ENCODE data around the gene MLN. TPM values are rescaled to one million over a fixed set of nuclear protein-coding genes. Genes with fewer than 3 reads are reported as not detected.

The MLN gene
- total RNA-seq, 4 donors from 2014 or later: not detected

DNA sequence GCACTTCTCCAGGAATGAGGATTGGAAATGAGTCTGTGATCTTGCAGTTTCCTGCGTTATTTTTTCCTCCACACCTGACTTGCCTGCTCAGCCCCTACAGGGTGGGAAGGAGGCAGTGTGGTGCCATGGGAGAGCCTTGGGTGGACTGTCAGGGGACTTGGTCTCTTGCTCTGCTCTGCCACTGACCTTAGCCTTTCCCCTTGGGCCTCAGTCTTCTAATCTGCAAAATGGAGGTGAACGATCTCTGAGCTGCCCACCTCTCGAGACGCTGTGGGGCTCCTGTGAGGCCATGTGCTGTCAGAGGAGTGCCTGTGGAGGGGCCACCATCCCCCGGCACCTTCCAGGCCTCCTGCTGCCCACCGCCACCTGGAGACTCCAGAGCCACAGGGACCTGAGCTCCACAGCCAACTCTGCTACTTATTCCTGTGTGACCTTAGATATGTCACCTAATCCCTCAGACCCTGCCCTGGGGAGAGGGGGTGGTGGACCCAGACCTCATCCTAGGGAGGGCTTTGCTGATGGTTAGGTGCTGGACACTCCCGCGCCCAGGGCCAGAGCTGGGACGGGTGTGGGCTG lies 45.8 kb upstream of the MLN start:
- Histone ChIP-seq H3K27me3 (peaks cover 0 to 55% (median 0%) of the 10 kb centered on the region in 4 donors), H3K4me3 (no peak overlapping the region), H3K27ac (no peak overlapping the region), H3K4me1 (peaks cover 0 to 5% (median 0%) of the 10 kb centered on the region in 3 donors), H3K36me3 (no peaks in the 10 kb centered on the region), H3K9me3 (no peaks in the 10 kb centered on the region)
- TF ChIP-seq, protein P1, sequence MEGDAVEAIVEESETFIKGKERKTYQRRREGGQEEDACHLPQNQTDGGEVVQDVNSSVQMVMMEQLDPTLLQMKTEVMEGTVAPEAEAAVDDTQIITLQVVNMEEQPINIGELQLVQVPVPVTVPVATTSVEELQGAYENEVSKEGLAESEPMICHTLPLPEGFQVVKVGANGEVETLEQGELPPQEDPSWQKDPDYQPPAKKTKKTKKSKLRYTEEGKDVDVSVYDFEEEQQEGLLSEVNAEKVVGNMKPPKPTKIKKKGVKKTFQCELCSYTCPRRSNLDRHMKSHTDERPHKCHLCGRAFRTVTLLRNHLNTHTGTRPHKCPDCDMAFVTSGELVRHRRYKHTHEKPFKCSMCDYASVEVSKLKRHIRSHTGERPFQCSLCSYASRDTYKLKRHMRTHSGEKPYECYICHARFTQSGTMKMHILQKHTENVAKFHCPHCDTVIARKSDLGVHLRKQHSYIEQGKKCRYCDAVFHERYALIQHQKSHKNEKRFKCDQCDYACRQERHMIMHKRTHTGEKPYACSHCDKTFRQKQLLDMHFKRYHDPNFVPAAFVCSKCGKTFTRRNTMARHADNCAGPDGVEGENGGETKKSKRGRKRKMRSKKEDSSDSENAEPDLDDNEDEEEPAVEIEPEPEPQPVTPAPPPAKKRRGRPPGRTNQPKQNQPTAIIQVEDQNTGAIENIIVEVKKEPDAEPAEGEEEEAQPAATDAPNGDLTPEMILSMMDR (IDR thresholded peaks at IDR 0.05): no peak
- no peak for TF ChIP-seq POLR2A (IDR thresholded peaks at IDR 0.05)
- DNase-seq: no peak
- 92 to 100% methylated on average over 4 to 5 of the region's 9 CpGs for WGBS, 2 donors
- intact Hi-C loops (cut with DNase I): no loop called here

DNA sequence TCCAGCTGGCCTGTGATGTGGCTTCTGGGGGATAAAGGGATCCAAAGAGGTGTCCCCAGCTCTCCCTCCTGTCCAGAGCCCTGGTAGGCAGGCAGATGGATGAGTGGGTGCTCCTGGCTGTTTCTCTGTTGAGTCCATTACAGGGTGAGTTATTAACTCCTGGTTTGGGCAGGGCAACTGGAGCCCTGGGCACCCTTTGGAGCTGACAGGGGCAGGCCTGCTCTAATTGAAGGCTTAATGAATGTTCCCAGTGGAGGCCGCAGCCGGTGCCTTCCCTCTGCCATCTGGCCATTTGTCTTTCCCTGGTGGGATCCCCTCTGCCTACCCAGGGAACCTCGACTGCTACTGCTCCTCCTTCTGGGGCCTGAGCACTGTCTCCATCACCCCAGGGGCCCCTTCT lies 44.7 kb upstream of the MLN start:
- DNase-seq: no peak
- intact Hi-C loops (cut with DNase I): no loop called here
- H3K36me3 ChIP-seq: no peaks in the 10 kb centered on the region
- 96% methylated on average over 3 of the region's 3 CpGs; no CpG with 5 or more reads in 1 of the 2 donors for WGBS, 2 donors
- no peaks in the 10 kb centered on the region for H3K9me3 ChIP-seq
- no peak overlapping the region for H3K27ac ChIP-seq
- H3K4me3 ChIP-seq: no peak overlapping the region
- peaks cover 0 to 5% (median 0%) of the 10 kb centered on the region in 3 donors for H3K4me1 ChIP-seq
- TF ChIP-seq, protein P1 (IDR thresholded peaks at IDR 0.05): no peak
- no peak for TF ChIP-seq POLR2A (IDR thresholded peaks at IDR 0.05)
- peaks cover 0 to 44% (median 0%) of the 10 kb centered on the region in 4 donors for H3K27me3 ChIP-seq

DNA sequence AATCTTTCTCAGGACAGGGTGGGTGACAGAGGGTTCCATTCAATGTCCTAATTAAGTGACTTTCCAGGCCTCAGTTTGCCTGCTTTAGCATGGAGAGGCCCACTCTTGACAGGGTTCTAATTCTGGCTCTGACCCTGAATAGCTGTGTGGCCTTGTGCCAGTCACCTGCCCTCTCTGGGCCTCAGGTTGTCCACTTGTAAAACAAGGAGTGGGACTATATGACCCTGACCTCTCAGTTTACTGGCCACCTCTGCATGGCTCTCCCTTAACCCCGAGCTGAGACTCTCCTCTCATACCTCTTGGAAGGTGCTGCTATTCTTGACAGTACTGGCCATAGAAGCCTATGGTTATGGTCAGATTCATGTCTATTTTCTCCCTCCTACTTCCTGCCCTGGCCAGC lies 44.1 kb upstream of the MLN start:
- Histone ChIP-seq H3K27ac (no peak overlapping the region), H3K27me3 (peaks cover 0 to 39% (median 0%) of the 10 kb centered on the region in 4 donors), H3K9me3 (no peaks in the 10 kb centered on the region), H3K4me1 (peaks cover 0 to 5% (median 0%) of the 10 kb centered on the region in 3 donors), H3K4me3 (no peak overlapping the region), H3K36me3 (no peaks in the 10 kb centered on the region)
- TF ChIP-seq, protein P1 (IDR thresholded peaks at IDR 0.05): no peak
- TF ChIP-seq POLR2A (IDR thresholded peaks at IDR 0.05): no peak
- WGBS, 2 donors: 88 to 91% methylated on average over 1 of the region's 1 CpG
- no peak for DNase-seq
- intact Hi-C loops (cut with DNase I): no loop called here

DNA sequence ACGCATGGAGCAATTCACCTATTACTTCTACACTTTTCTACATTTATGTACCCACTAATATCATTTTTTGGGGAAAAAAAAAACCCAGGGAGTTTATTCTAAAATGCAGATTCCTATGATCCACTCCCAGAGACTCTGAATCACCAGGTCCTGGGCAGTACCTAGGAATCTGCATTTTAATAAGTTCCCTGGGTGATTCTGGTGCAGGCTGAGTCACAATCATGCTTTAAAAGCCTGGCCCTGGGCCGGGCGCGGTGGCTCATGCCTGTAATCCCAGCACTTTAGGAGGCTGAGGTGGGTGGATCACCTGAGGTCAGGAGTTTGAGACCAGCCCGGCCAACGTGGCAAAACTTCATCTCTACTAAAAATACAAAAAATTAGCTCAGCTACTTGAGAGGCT lies 43.3 kb upstream of the MLN start:
- intact Hi-C loops (cut with DNase I): no loop called here

DNA sequence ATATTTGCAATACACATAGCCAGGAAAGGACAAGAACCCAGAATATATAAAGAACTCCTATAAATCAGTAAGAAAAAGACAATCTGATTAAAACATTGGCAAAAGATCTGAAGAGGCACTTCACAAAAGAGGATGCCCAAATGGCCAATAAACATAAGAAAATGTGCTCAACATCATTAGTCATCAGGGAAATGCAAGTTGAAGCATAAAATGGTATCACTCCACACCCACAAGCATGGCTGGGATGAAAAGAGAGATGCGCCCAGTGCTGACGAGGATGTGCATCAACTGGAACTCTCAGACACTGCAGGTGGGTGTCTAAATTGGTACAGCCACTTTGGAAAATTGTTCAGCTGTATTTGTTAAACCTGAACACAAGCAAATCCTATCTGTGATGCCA lies 42.4 kb upstream of the MLN start:
- no peaks in the 10 kb centered on the region for H3K36me3 ChIP-seq
- peaks cover 0 to under 1% (median 0%) of the 10 kb centered on the region in 3 donors for H3K4me1 ChIP-seq
- H3K27me3 ChIP-seq: peaks cover 0 to 32% (median 0%) of the 10 kb centered on the region in 4 donors
- intact Hi-C loops (cut with DNase I): no loop called here
- no peak overlapping the region for H3K27ac ChIP-seq
- H3K9me3 ChIP-seq: no peaks in the 10 kb centered on the region
- no peak for DNase-seq
- TF ChIP-seq POLR2A (IDR thresholded peaks at IDR 0.05): no peak
- TF ChIP-seq, protein P1 (IDR thresholded peaks at IDR 0.05): no peak
- 40 to 41% methylated on average over 2 of the region's 2 CpGs for WGBS, 2 donors
- no peak overlapping the region for H3K4me3 ChIP-seq

More for the DNA sequence above, 43.3 kb upstream of the MLN start:
- H3K36me3 ChIP-seq: no peaks in the 10 kb centered on the region
- peaks cover 0 to 3% (median 0%) of the 10 kb centered on the region in 3 donors for H3K4me1 ChIP-seq
- TF ChIP-seq POLR2A (IDR thresholded peaks at IDR 0.05): no peak
- TF ChIP-seq, protein P1 (IDR thresholded peaks at IDR 0.05): no peak
- H3K27me3 ChIP-seq: peaks cover 0 to 40% (median 0%) of the 10 kb centered on the region in 4 donors
- no peaks in the 10 kb centered on the region for H3K9me3 ChIP-seq
- H3K4me3 ChIP-seq: no peak overlapping the region
- 52 to 68% methylated on average over 6 of the region's 6 CpGs for WGBS, 2 donors
- H3K27ac ChIP-seq: no peak overlapping the region
- DNase-seq: no peak

All from esophagus squamous epithelium (tissue), 5 donors.